GM12892 (cell line): ENCODE measurements around the gene MTHFD1L.

ENCODE experiments used
- POLR2A ChIP-seq: IDR thresholded peaks from 2 replicates; pipeline ENCODE4 v1.6.1; 2011; ENCODE audit warnings: low read depth, low read length, control low read depth
- POLR2AphosphoS5 ChIP-seq: IDR thresholded peaks from 2 replicates; pipeline ENCODE4 v1.6.1; 2011; ENCODE audit warnings: low read depth, low read length, control low read depth

GRCh38 chr6:151149793-151150192 is 284.3 kb downstream of the MTHFD1L start:
- TF ChIP-seq POLR2AphosphoS5 (no peak), POLR2A (no peak)
